SK-N-SH treated with all-trans-retinoic acid at 6 μM for 48 hours (cell line): ENCODE data around the gene FSD1L.

Experiments used
- ATAC-seq: fragments of 200-7000 bp; cut with Tn5 transposase; 3 replicates; pipeline ENCODE4 v1.9.1; 2020; ENCODE audit warnings: mild to moderate bottlenecking, moderate library complexity
- ARNTL ChIP-seq: fragments of 450-650 bp; formaldehyde crosslinking; IDR thresholded peaks from 2 replicates; pipeline ENCODE4 v1.5.0; 2020; ENCODE audit warnings: low read depth, mild to moderate bottlenecking, moderate library complexity, borderline replicate concordance
- CSDC2 ChIP-seq: fragments of 250-450 bp; sonication (Bioruptor Pico); IDR thresholded peaks from 2 replicates; pipeline ENCODE4 v1.5.0; 2020; ENCODE audit warnings: mild to moderate bottlenecking, moderate library complexity
- CSRNP3 ChIP-seq: fragments of 250-450 bp; sonication (Bioruptor Pico); IDR thresholded peaks from 2 replicates; pipeline ENCODE4 v1.5.1; 2021; ENCODE audit warnings: mild to moderate bottlenecking, moderate library complexity
- ESRRG ChIP-seq: fragments of 250-450 bp; sonication (Bioruptor Pico); IDR thresholded peaks from 2 replicates; pipeline ENCODE4 v1.6.1; 2021; ENCODE audit warnings: mild to moderate bottlenecking
- GLIS3 ChIP-seq: fragments of 250-450 bp; sonication (Bioruptor Pico); IDR thresholded peaks from 2 replicates; pipeline ENCODE4 v1.5.0; 2020; ENCODE audit warnings: mild to moderate bottlenecking, moderate library complexity
- ISL1 ChIP-seq: fragments of 250-450 bp; sonication (Bioruptor Pico); IDR thresholded peaks from 2 replicates; pipeline ENCODE4 v2.1.2; 2022; ENCODE audit warnings: mild to moderate bottlenecking, moderate library complexity
- OSR1 ChIP-seq: fragments of 250-450 bp; sonication (Bioruptor Pico); IDR thresholded peaks from 2 replicates; pipeline ENCODE4 v1.8.0; 2022; ENCODE audit warnings: moderate library complexity, mild to moderate bottlenecking, inconsistent platforms
- PATZ1 ChIP-seq: fragments of 250-450 bp; sonication (Bioruptor Pico); IDR thresholded peaks from 2 replicates; pipeline ENCODE4 v1.8.0; 2020; ENCODE audit warnings: mild to moderate bottlenecking, moderate library complexity, borderline replicate concordance
- POU6F1 ChIP-seq: fragments of 250-450 bp; sonication (Bioruptor Pico); IDR thresholded peaks from 2 replicates; pipeline ENCODE4 v1.8.0; 2021; ENCODE audit warnings: low read depth, mild to moderate bottlenecking, moderate library complexity, borderline replicate concordance
- PPARA ChIP-seq: fragments of 250-450 bp; sonication (Bioruptor Pico); IDR thresholded peaks from 2 replicates; pipeline ENCODE4 v1.5.0; 2020; ENCODE audit warnings: mild to moderate bottlenecking, borderline replicate concordance
- RARB ChIP-seq: fragments of 250-450 bp; sonication (Bioruptor Pico); IDR thresholded peaks from 2 replicates; pipeline ENCODE4 v1.8.0; 2021; ENCODE audit warnings: mild to moderate bottlenecking, moderate library complexity
- SNAI2 ChIP-seq: fragments of 250-450 bp; sonication (Bioruptor Pico); IDR thresholded peaks from 2 replicates; pipeline ENCODE4 v1.5.0; 2020; ENCODE audit warnings: mild to moderate bottlenecking, moderate library complexity
- TCF4 ChIP-seq: fragments of 250-450 bp; sonication (Bioruptor Pico); IDR thresholded peaks from 2 replicates; pipeline ENCODE4 v1.8.0; 2021; ENCODE audit warnings: mild to moderate bottlenecking, moderate library complexity, borderline replicate concordance
- TOX ChIP-seq: fragments of 250-450 bp; sonication (Bioruptor Pico); IDR thresholded peaks from 2 replicates; pipeline ENCODE4 v1.8.0; 2021; ENCODE audit warnings: mild to moderate bottlenecking, moderate library complexity, borderline replicate concordance
- TSHZ2 ChIP-seq: fragments of 250-450 bp; sonication (Bioruptor Pico); IDR thresholded peaks from 2 replicates; pipeline ENCODE4 v1.5.0; 2020; ENCODE audit warnings: mild to moderate bottlenecking, moderate library complexity
- ZC3H10 ChIP-seq: fragments of 250-450 bp; sonication (Bioruptor Pico); IDR thresholded peaks from 2 replicates; pipeline ENCODE4 v1.5.1; 2021; ENCODE audit warnings: mild to moderate bottlenecking, moderate library complexity
- ZFP3 ChIP-seq: fragments of 250-450 bp; sonication (Bioruptor Pico); IDR thresholded peaks from 2 replicates; pipeline ENCODE4 v1.5.0; 2020; ENCODE audit warnings: mild to moderate bottlenecking, moderate library complexity
- ZFP30 ChIP-seq: fragments of 450-650 bp; formaldehyde crosslinking; IDR thresholded peaks from 2 replicates; pipeline ENCODE4 v1.5.0; 2022; ENCODE audit warnings: mild to moderate bottlenecking, moderate library complexity
- ZNF565 ChIP-seq: fragments of 450-650 bp; formaldehyde crosslinking; conservative IDR thresholded peaks from 2 replicates; pipeline ENCODE4 v1.5.0; 2020; ENCODE audit warnings: low read depth, mild to moderate bottlenecking, moderate library complexity
- ZNF70 ChIP-seq: fragments of 450-650 bp; formaldehyde crosslinking; IDR thresholded peaks from 2 replicates; pipeline ENCODE4 v1.5.0; 2020; ENCODE audit warnings: mild to moderate bottlenecking, moderate library complexity
- ZNF8 ChIP-seq: fragments of 450-650 bp; formaldehyde crosslinking; IDR thresholded peaks from 2 replicates; pipeline ENCODE4 v1.5.0; 2020; ENCODE audit warnings: mild to moderate bottlenecking, moderate library complexity

The FSD1L gene

GRCh38 chr9:105466898-105467455, 19.1 kb downstream of the FSD1L start (continued):
- TF ChIP-seq PPARA (no peak), TOX (CRISPR knock-in tag) (no peak), SNAI2 (no peak), ZNF565 (CRISPR knock-in tag) (no peak), ARNTL (CRISPR knock-in tag) (no peak)

GRCh38 chr9:105468875-105469274, 21.0 kb downstream of the FSD1L start:
- TF ChIP-seq RARB (CRISPR knock-in tag): no peak
- TF ChIP-seq ZNF8 (CRISPR knock-in tag): 0 out of 2 replicates have a peak, but pooled peaks have one; percentile 38
- no peak for TF ChIP-seq SNAI2
- TF ChIP-seq PPARA: no peak
- no peak for ATAC-seq

- ATAC-seq: no peak
- TF ChIP-seq SNAI2 (no peak), ISL1 (CRISPR knock-in tag) (no peak), CSDC2 (CRISPR knock-in tag) (no peak), POU6F1 (CRISPR knock-in tag) (no peak), ZNF8 (CRISPR knock-in tag) (no peak), TOX (CRISPR knock-in tag) (no peak), RARB (CRISPR knock-in tag) (no peak), GLIS3 (CRISPR knock-in tag) (no peak), CSRNP3 (CRISPR knock-in tag) (no peak), ZNF565 (CRISPR knock-in tag) (no peak), ESRRG (no peak), ZFP30 (no peak), ARNTL (CRISPR knock-in tag) (no peak), OSR1 (CRISPR knock-in tag) (no peak)
Measured at GRCh38 chr9:105473221-105473620, 25.4 kb downstream of the FSD1L start.

DNA sequence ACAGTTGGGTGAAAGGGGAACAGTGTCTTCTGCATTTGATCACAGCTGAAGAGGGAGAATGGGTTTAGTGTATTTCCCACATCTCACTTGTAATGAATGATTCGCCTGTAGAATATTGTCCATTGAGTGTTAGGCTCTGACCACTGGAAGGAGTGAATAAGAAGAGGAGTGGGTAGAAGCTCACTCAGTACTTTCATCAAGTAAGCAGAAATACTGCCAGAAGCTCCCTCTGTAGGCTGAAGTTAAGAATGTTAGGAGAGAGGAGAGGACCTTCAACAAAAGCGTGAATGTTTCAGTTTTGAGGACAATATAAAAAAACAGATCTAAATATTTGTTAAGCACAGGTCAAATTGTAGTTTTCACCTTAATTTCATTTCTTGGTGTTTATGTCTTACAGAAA, 27.5 kb downstream of the FSD1L start:
- TF ChIP-seq ZNF8 (CRISPR knock-in tag): no peak
- TF ChIP-seq ESRRG: no peak
- no peak for TF ChIP-seq GLIS3 (CRISPR knock-in tag)
- no peak for TF ChIP-seq ARNTL (CRISPR knock-in tag)
- TF ChIP-seq ZFP3 (CRISPR knock-in tag): no peak
- no peak for TF ChIP-seq PATZ1 (CRISPR knock-in tag)
- TF ChIP-seq CSDC2 (CRISPR knock-in tag): no peak
- peak; percentile 81 for ATAC-seq

DNA sequence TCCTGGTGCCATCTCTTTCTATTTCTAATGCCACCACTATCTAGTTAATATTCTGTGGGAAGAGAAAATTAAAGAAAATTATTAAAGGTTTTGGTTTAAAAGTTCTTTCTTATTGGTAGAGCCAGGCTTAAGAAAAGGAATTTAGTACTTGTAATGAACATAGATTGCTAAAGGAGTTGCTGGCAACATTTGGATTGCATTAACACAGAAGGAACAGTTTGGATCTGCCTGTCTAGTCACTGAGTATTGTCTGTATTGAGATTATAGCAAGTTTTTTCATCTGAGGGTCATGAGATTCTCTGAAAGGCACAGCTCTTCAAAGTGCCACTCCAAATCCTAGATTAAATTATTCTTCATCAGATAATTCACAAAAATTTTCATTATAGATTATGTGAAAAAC, 32.0 kb downstream of the FSD1L start:
- TF ChIP-seq TCF4 (CRISPR knock-in tag) (no peak), ZNF70 (CRISPR knock-in tag) (no peak), ZC3H10 (CRISPR knock-in tag) (no peak)
- no peak for ATAC-seq

DNA sequence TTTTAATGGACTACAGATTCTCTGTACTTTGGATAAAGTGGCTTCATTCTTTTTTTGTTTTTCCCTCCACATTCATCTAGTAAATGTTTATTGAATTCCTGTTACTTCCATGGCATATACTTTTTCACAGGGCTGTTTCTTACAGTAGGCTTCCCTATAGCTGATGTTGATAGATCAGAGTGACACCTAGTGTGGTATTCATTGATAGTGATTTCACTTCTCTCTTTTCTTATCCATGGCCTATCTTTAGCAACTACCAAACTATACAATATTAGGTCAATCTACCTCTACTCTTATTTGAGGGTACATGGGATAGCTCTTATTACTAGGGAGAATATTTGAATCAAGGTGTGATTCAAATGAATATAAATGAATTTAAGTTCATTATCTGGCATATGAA, 35.8 kb downstream of the FSD1L start:
- ATAC-seq: no peak
- TF ChIP-seq TSHZ2 (CRISPR knock-in tag): no peak
- TF ChIP-seq RARB (CRISPR knock-in tag): no peak
- no peak for TF ChIP-seq ZFP3 (CRISPR knock-in tag)
- TF ChIP-seq POU6F1 (CRISPR knock-in tag): no peak
- no peak for TF ChIP-seq CSRNP3 (CRISPR knock-in tag)
- no peak for TF ChIP-seq ESRRG
